Measurements from ENCODE around the gene BRME1.
A peak's percentile ranks its signal among the peaks of the same experiment; 100 is the strongest.

The BRME1 gene

GRCh38 chr19:13839938-13840304 is 66.0 kb downstream of the BRME1 start:
- DNase-seq (ENCODE audit: low read depth) = no peak

GRCh38 chr19:13839130-13839937 is 66.6 kb downstream of the BRME1 start:
- peak overlapping the region; percentile 75 for H3K4me3 ChIP-seq (ENCODE audit: low read depth, low read length)
- DNase-seq (ENCODE audit: low read depth) = no peak
- TF ChIP-seq, protein P1, sequence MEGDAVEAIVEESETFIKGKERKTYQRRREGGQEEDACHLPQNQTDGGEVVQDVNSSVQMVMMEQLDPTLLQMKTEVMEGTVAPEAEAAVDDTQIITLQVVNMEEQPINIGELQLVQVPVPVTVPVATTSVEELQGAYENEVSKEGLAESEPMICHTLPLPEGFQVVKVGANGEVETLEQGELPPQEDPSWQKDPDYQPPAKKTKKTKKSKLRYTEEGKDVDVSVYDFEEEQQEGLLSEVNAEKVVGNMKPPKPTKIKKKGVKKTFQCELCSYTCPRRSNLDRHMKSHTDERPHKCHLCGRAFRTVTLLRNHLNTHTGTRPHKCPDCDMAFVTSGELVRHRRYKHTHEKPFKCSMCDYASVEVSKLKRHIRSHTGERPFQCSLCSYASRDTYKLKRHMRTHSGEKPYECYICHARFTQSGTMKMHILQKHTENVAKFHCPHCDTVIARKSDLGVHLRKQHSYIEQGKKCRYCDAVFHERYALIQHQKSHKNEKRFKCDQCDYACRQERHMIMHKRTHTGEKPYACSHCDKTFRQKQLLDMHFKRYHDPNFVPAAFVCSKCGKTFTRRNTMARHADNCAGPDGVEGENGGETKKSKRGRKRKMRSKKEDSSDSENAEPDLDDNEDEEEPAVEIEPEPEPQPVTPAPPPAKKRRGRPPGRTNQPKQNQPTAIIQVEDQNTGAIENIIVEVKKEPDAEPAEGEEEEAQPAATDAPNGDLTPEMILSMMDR (IDR thresholded peaks at IDR 0.05; ENCODE audit: low read depth, low read length, missing control alignments) = no peak
- in situ Hi-C loops (cut with HindIII; ENCODE audit: low sequenced_read_pairs) = no loop called here

More at GRCh38 chr19:13839938-13840304, 66.0 kb downstream of the BRME1 start:
- in situ Hi-C loops (cut with HindIII; ENCODE audit: low sequenced_read_pairs) = no loop called here
- peak overlapping the region; percentile 75 for H3K4me3 ChIP-seq (ENCODE audit: low read depth, low read length)
- TF ChIP-seq, protein P1 (IDR thresholded peaks at IDR 0.05; ENCODE audit: low read depth, low read length, missing control alignments) = no peak

GRCh38 chr19:13838435-13839129 is 67.3 kb downstream of the BRME1 start:
- no peak for DNase-seq (ENCODE audit: low read depth)
- peak overlapping the region; percentile 75 for H3K4me3 ChIP-seq (ENCODE audit: low read depth, low read length)
- TF ChIP-seq, protein P1 (IDR thresholded peaks at IDR 0.05; ENCODE audit: low read depth, low read length, missing control alignments) = no peak
- in situ Hi-C loops (cut with HindIII; ENCODE audit: low sequenced_read_pairs) = no loop called here

GRCh38 chr19:13835791-13836723 is 69.9 kb downstream of the BRME1 start:
- in situ Hi-C loops (cut with HindIII; ENCODE audit: low sequenced_read_pairs) = no loop called here
- H3K4me3 ChIP-seq (ENCODE audit: low read depth, low read length) = no peak overlapping the region
- DNase-seq (ENCODE audit: low read depth) = no peak
- TF ChIP-seq, protein P1 (IDR thresholded peaks at IDR 0.05; ENCODE audit: low read depth, low read length, missing control alignments) = no peak

GRCh38 chr19:13834244-13835069 is 71.5 kb downstream of the BRME1 start:
- H3K4me3 ChIP-seq (ENCODE audit: low read depth, low read length) = no peak overlapping the region
- TF ChIP-seq, protein P1 (IDR thresholded peaks at IDR 0.05; ENCODE audit: low read depth, low read length, missing control alignments) = no peak
- in situ Hi-C loops (cut with HindIII; ENCODE audit: low sequenced_read_pairs) = no loop called here
- DNase-seq (ENCODE audit: low read depth) = no peak
